Hematopoietic multipotent progenitor cell treated with erythropoietin and hydrocortisone succinate and interleukin-3 and kit ligand, for 6 days (in vitro differentiated cells): Measurements from ENCODE around the gene PRXL2A.
"Not testable (repeated sequence)": the region's sequence is repeated elsewhere in the genome, so short reads cannot be mapped to it uniquely, and the experiment has no call there.

Experiments
- DNase-seq: peaks from one replicate; pipeline ENCODE4 v3.0.0-alpha.2; 2015

Gene PRXL2A

DNA sequence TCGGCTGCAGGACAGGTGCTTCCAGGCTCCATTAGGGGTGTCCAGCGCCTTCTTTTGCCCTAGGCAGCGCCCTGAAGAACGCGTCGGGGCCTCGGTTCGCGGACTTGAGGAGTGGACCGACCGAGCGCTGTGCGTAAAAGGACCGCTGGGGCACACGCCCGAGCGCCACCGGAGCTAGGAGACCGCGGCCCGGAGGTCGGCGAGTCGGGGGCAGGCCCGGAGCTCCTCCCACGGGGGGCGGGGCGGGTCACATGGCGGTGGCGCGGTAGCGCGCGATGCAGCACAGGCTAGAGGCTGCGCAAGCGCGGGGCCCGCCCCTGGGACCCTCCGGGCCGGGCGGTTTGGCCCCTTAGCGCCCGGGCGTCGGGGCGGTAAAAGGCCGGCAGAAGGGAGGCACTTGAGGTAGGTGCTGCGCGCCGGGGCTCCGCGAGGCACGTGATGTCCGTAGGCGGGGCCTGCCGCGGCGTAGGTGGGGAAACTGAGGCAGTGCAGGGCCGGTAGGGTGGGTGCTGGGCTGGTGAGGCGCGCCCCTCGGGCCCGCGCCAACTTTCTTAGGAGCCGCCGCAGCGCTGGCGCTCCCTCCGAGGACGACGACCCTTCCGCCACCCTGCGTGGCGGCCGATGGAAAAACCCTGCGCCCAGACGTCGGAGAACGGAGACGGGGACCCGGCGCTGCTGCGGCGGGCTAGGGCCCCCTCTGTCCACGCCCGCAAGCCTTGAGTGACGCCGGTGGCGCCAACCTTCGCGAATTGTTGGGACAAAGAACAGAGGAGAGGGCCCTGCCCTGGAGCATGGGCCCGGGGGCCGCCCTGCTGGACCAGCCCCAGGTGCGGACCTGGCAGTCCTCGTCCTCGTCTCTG, at the start of gene PRXL2A:
Gene PRXL2A (plus strand): TSS at position 310 of the 860 bp plus-strand sequence. CDS start 11,917 bp downstream, outside the sequence.
- DNase-seq, result peak; percentile 83

DNA sequence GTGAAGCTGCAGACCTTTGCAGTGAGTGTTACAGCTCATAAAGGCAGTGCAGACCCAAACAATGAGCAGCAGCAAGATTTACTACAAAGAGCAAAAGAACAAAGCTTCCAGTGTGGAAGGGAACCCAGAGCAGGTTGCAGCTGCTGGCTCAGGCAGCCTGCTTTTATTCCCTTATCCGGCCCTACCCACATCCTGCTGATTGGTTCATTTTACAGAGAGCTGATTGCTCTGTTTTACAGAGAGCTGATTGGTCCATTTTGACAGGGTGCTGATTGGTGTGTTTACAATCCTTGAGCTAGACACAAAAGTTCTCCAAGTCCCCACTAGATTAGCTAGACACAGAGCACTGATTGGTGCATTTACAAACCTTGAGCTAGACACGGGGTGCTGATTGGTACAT, 49.4 kb upstream of the PRXL2A start:
- not testable (repeated sequence) for DNase-seq

GRCh38 chr10:80359644-80360043, 48.7 kb upstream of the PRXL2A start:
- DNase-seq, result no peak

DNA sequence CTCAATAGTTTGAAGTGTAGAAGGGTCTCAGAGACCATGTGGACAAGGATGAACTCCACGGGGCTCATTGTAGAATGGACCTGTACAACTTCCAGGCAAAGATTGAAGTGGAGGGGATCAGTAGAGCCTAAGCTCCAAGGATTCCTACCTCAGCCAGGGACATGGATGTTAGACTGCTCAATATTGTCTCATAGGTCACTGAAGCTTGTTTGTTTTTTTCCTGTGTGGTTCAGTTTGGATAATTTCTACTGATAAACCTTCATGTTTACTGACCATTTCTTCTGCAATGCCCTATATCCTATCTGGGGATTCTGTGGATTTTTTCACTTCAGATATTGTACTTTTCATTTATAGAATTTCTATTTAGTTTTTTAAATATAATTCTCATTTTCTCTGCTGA, 42.8 kb upstream of the PRXL2A start:
- no peak for DNase-seq

DNA sequence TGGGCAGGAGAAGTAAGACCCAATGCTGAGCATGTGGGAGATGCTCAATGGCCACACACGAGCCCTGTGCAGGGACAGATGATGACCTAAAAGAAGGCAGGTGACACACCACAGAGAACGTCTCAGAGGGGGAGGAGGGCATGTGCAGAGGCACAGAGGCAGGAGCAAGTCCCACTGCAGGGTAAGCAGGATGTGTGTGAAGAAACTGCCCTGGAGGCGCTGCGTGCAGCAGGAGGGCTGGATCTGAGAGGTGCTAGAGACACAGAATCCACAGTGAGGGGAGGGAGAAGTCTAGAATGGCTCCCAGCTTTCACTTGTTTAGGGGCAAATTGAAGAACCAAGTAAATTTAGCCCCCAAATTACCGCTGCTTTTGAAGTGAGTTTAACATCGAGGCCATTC, 36.9 kb upstream of the PRXL2A start:
- DNase-seq, result no peak

GRCh38 chr10:80372675-80373074, 35.7 kb upstream of the PRXL2A start:
- DNase-seq, result no peak

- no peak for DNase-seq
Observed at GRCh38 chr10:80373502-80373901, 34.8 kb upstream of the PRXL2A start.

DNA sequence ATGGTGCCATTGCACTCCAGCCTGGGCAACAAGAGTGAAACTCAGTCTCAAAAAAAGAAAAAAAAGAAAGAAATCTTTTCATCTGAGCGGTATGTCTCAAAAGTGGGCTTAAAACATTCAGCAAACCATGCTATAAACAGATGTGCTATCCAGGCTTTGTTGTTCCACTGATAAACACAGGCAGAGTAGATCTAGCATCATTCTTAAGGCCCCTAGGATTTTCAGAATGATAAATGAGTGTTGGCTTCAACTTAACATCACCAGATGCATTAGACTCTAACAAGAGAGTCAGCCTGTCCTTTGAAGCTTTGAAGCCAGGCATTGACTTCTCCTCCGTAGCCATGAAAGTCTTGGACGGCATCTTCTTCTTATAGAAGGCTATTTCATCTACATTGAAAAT, 28.6 kb upstream of the PRXL2A start:
- DNase-seq, result no peak

DNA sequence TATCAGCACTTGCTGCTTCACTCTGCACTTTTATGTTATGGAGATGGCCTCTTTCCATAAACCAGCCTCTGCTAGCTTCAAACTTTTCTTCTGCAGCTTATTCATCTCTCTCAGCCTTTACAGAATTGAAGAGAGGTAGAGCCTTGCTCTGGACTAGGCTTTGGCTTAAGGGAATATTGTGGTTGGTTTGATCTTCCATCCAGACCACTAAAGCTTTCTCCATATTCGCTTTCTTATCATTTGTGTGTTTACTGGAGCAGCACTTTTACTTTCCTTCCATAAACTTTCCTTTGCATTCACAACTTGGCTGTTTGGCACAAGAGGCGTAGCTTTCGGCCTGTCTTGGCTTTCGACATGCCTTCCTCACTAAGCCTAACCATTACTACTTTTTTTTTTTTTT, 28.2 kb upstream of the PRXL2A start:
- DNase-seq, result no peak

DNA sequence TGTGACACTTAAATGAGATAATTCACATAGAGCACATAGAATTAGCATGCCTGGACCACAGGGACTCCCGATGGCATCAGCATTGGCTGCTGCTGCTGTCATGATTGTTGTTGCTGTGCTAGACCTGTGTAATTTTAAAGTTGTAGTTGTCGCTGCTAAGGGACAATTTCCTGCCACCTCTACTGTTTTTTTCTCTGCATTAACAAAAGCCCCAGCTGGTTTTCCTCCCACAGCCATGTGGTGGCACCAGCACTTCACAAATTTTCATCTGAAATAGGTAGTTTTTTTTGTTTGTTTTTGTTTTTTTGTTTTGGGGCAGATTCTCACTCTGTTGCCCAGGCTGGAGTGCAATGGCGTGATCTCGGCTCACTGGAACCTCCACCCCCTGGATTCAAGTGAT, 25.4 kb upstream of the PRXL2A start:
- DNase-seq, result peak; percentile 81

GRCh38 chr10:80390740-80391139, 17.6 kb upstream of the PRXL2A start:
- no peak for DNase-seq

DNA sequence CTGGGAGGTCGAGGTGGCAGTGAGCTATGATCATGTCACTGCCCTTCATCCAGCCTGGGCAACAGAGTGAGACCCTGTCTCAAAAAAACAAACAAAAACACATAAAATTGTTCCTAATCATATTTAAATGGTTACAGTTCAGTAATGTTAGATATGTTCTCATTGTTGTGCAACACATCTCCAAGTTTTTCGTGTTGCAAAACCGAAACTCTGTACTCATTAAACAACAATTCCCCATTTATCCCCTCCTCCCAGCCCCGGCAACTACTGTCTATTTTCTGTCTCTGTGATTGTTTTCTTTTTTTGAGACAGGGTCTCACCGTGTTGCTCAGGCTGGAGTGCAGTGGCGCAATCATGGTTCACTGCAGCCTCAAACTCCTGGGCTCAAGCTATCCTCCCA, 16.1 kb upstream of the PRXL2A start:
- DNase-seq, result no peak

- no peak for DNase-seq
Observed at GRCh38 chr10:80394358-80394916, 13.9 kb upstream of the PRXL2A start.

GRCh38 chr10:80397014-80397413, 11.3 kb upstream of the PRXL2A start:
- no peak for DNase-seq

- no peak for DNase-seq
Observed at GRCh38 chr10:80400136-80400804, 8.1 kb upstream of the PRXL2A start.

GRCh38 chr10:80405035-80405434, 3.3 kb upstream of the PRXL2A start:
- no peak for DNase-seq

- DNase-seq, result no peak
Observed at GRCh38 chr10:80405626-80406025, 2.7 kb upstream of the PRXL2A start.

GRCh38 chr10:80406204-80406603, 2.1 kb upstream of the PRXL2A start:
- no peak for DNase-seq

DNA sequence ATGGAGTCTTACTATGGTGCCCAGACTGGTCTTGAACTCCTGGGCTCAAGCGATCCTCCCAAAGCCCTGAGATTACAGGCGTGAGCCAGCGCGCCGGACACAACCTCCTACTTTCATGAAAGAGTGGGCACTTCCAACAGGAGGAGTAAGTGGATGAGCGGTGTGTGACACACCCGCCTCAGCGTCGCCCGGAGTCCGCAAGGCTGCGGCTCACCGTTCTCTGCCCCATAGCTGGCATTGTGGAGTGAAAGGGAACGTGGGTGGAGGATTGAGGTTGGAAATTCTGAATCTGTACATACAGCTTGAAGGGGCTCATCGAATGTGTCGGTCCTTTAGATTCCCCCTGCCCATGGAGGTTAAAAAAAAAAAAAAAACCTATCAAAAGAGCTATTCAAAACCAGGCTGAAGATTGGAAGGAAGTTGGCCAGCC, 524 bp upstream of the PRXL2A start:
- peak; percentile 49 for DNase-seq

DNA sequence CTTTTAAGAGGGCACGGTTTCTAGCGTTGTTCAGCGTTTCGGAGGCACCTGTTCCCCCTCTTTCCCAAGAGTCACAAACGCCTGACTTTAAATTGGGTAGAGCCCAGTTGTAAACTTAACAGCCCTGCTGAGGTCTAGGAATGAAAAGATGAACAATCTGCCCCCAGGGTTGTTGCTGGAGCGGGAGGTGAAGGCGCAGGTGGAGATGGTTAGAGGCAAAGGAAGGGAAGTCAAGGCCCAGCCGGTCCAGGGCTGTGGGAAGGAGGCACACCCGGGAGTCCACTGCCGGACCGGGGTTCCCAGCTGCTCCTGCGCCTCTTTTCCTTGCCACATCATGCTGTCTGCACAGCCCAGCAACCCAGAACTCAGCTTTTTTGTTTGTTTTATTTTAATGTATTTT, 770 bp downstream of the PRXL2A start:
- no peak for DNase-seq

- DNase-seq, result no peak
Observed at GRCh38 chr10:80410122-80410521, 1.8 kb downstream of the PRXL2A start.

DNA sequence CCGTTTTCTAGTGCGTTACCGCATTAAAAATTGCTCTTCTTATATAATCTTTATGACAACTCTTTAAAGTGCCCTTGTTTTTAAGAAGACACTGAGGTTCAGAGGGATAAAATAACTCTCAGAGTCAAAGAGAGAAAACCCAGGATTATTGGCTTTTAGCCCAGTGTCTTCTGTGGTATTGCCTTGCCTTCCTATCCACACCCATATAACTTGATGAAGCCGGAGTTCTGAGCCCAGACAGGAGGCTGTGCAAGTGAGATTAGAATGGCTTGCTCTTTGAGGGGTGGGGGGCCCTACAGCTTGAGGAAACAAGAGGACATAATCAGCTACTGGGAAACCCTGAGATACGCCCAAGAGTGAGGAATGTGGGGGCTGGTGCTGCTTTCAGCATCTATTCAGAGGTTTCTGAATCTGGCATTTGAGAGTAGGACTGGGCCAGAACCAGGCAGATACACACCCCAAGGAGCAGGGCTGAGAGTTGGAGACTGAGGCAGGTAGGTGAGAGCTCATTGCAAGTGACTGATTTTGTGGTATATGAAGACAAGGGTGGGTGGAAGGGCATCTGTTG, 2.3 kb downstream of the PRXL2A start:
- peak; percentile 96 for DNase-seq

DNA sequence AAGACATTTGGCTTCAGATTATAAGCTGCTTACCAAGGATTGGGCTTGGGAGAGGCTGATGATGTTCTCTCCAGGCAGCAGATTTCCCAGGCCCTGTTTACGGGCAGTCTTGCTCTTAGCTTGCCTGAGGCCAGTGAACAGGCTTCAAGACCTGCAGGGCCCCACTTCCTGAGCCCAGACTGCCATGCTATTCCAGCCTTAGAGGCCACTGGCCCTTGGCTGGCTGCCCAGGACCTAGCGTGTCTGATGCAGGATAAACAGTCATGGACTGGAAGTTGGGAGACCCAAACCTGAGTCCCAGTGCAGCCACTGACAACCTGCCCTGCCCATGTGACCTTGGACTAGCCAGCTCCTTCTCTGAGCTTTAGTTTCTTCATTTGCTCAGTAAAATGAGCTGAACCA, 2.9 kb downstream of the PRXL2A start:
- no peak for DNase-seq
